HepG2 (cell line): Measurements from ENCODE around the gene SALL2. TPM values are rescaled to one million over a fixed set of nuclear protein-coding genes. Genes with fewer than 3 reads are reported as not detected.

Source experiments
- CAMTA2 ChIP-seq: sonication (generic); formaldehyde crosslinking; IDR thresholded peaks from 2 replicates; pipeline ENCODE4 v1.4.0; 2020; ENCODE audit warnings: mild to moderate bottlenecking, missing genetic modification reagents, borderline replicate concordance
- CBFB ChIP-seq: sonication (generic); formaldehyde crosslinking; IDR thresholded peaks from 2 replicates; pipeline ENCODE4 v1.4.0; 2020; ENCODE audit warnings: missing genetic modification reagents
- CENPT ChIP-seq: sonication (generic); formaldehyde crosslinking; IDR thresholded peaks from 2 replicates; pipeline ENCODE4 v1.8.0; 2022; ENCODE audit warnings: low read depth, mild to moderate bottlenecking, moderate library complexity, missing genetic modification reagents
- DNMT3B ChIP-seq: conservative IDR thresholded peaks from 2 replicates; pipeline ENCODE4 v1.6.1; 2016; ENCODE audit warnings: missing biosample characterization, control low read depth
- MTA1 ChIP-seq: sonication (generic); formaldehyde crosslinking; IDR thresholded peaks from 2 replicates; pipeline ENCODE4 v1.4.0; 2020; ENCODE audit warnings: missing genetic modification reagents, mild to moderate bottlenecking, borderline replicate concordance
- PBX3 ChIP-seq: sonication (generic); formaldehyde crosslinking; IDR thresholded peaks from 2 replicates; pipeline ENCODE4 v1.8.1; 2023; ENCODE audit warnings: missing genetic modification reagents, inconsistent platforms, borderline replicate concordance
- SOX13 ChIP-seq, 3 experiments: fragments of 450-650 bp in 1 of 3; sonication (generic) in 1 of 3; formaldehyde crosslinking in 1 of 3; IDR thresholded peaks in 2 of 3; conservative IDR thresholded peaks in 1 of 3; 2 replicates each; pipeline versions ENCODE4 v1.5.0 to v1.6.1; 2016 to 2020; ENCODE audit warnings: antibody characterized with exemption in 1 of 3, mild to moderate bottlenecking in 1 of 3, missing compliant biosample characterization in 1 of 3, missing genetic modification reagents in 1 of 3, moderate library complexity in 1 of 3
- SP1 ChIP-seq, 2 experiments: fragments of 450-650 bp in 1 of 2; sonication (generic) in 1 of 2; formaldehyde crosslinking in 1 of 2; IDR thresholded peaks; 2 replicates each; pipeline versions ENCODE4 v1.4.0 to v1.6.1; 2016 to 2020; ENCODE audit warnings: missing genetic modification reagents in 1 of 2
- WIZ ChIP-seq: sonication (generic); formaldehyde crosslinking; IDR thresholded peaks from 2 replicates; pipeline ENCODE4 v1.5.1; 2020; ENCODE audit warnings: mild to moderate bottlenecking, missing genetic modification reagents
- XRCC5 ChIP-seq: fragments of 200-400 bp; formaldehyde crosslinking; optimal IDR thresholded peaks from 2 replicates; pipeline ENCODE3; 2017; ENCODE audit warnings: mild to moderate bottlenecking, low read length
- YY1 ChIP-seq: IDR thresholded peaks from 2 replicates; pipeline ENCODE4 v1.6.1; 2011; ENCODE audit warnings: low read length, low read depth, moderate library complexity, mild to moderate bottlenecking; ENCODE audit not compliant: insufficient read depth, insufficient replicate concordance
- ZFP36L2 ChIP-seq: sonication (generic); formaldehyde crosslinking; IDR thresholded peaks from 2 replicates; pipeline ENCODE4 v1.4.0; 2020; ENCODE audit warnings: missing genetic modification reagents
- ZNF383 ChIP-seq: sonication (generic); formaldehyde crosslinking; IDR thresholded peaks from 2 replicates; pipeline ENCODE4 v1.4.0; 2020; ENCODE audit warnings: missing genetic modification reagents, mild to moderate bottlenecking, borderline replicate concordance
- ZNF792 ChIP-seq: IDR thresholded peaks from 2 replicates; pipeline ENCODE4 v1.6.1; 2016
- ZNF878 ChIP-seq: sonication (generic); formaldehyde crosslinking; IDR thresholded peaks from 2 replicates; pipeline ENCODE4 v1.8.1; 2023; ENCODE audit warnings: mild to moderate bottlenecking, missing genetic modification reagents, moderate library complexity
- polyA plus RNA-seq, 8 experiments: library from polyadenylated mRNA; depleted of rRNA in 3 of 8; stranded (reverse) in 7 of 8; unstranded in 1 of 8; fragments of >200 nt; fragmentation: Illumina TruSeq in 4 of 8; extraction: Trizol in 4 of 8; gene quantifications; 2 replicates each; pipeline versions ENCODE4 v1.2.1 to v1.2.3, GENCODE V29; 2011 to 2016; ENCODE audit warnings: low read depth in 4 of 8, missing spikeins in 1 of 8, mixed read lengths in 1 of 8; ENCODE audit not compliant: insufficient read depth in 1 of 8
- total RNA-seq, 5 experiments: library from RNA; depleted of rRNA; stranded (reverse); fragments of >200 nt; fragmentation: Illumina TruSeq; extraction: Trizol; gene quantifications; 2 replicates each; pipeline ENCODE4 v1.2.3, GENCODE V29; 2016; ENCODE audit warnings: low read depth in 1 of 5
- TF ChIP-seq, protein P1 (sequence below): sonication (generic); formaldehyde crosslinking; IDR thresholded peaks from 2 replicates; pipeline ENCODE4 v1.4.0; 2020; ENCODE audit warnings: low read depth, mild to moderate bottlenecking, missing genetic modification reagents
- TF ChIP-seq, protein P2 (sequence below): sonication (generic); formaldehyde crosslinking; IDR thresholded peaks from 2 replicates; pipeline ENCODE4 v1.4.0; 2020; ENCODE audit warnings: missing genetic modification reagents
- TF ChIP-seq, protein P3 (sequence below): sonication (generic); IDR thresholded peaks from 2 replicates; pipeline ENCODE4 v1.6.1; 2016; ENCODE audit warnings: low read depth, borderline replicate concordance
- TF ChIP-seq, protein P4 (sequence below): sonication (generic); formaldehyde crosslinking; IDR thresholded peaks from 2 replicates; pipeline ENCODE4 v1.4.0; 2020; ENCODE audit warnings: mild to moderate bottlenecking, missing genetic modification reagents
- TF ChIP-seq, protein P5 (sequence below): sonication (generic); formaldehyde crosslinking; IDR thresholded peaks from 2 replicates; pipeline ENCODE4 v1.4.0; 2020; ENCODE audit warnings: missing genetic modification reagents, borderline replicate concordance

SALL2 gene
- total and polyA plus RNA-seq, 2 of the 13 experiments (the other 11 are each of a cell fraction or from before 2014, with no cell fraction given), result 4.9 to 5.8 TPM

GRCh38 chr14:21526672-21527317, 649 bp upstream of the SALL2 start (continued):
- TF ChIP-seq ZNF878 (CRISPR knock-in tag) (0 out of 2 replicates have a peak, but pooled peaks have one; percentile 22), ZNF383 (CRISPR knock-in tag) (no peak), CAMTA2 (CRISPR knock-in tag) (no peak), SOX13 (IDR thresholded peaks at IDR 0.05) (no peak), SOX13 (CRISPR knock-in tag; conservative IDR thresholded peaks at IDR 0.05 in 1 of 2, IDR thresholded peaks at IDR 0.05 in 1 of 2) (no peak), CBFB (CRISPR knock-in tag) (no peak), CENPT (no peak), MTA1 (CRISPR knock-in tag) (no peak), SP1 (IDR thresholded peaks at IDR 0.05) (no peak), SP1 (CRISPR knock-in tag; IDR thresholded peaks at IDR 0.05) (no peak), WIZ (no peak), YY1 (no peak), XRCC5 (no peak), DNMT3B (CRISPR knock-in tag) (0 out of 2 replicates have a peak, but pooled peaks have one; percentile 43), ZNF792 (peak; percentile 47; the same call in 1 of the 2 replicates), ZFP36L2 (CRISPR knock-in tag) (no peak), PBX3 (CRISPR knock-in tag) (no peak)
- TF ChIP-seq, protein P1, sequence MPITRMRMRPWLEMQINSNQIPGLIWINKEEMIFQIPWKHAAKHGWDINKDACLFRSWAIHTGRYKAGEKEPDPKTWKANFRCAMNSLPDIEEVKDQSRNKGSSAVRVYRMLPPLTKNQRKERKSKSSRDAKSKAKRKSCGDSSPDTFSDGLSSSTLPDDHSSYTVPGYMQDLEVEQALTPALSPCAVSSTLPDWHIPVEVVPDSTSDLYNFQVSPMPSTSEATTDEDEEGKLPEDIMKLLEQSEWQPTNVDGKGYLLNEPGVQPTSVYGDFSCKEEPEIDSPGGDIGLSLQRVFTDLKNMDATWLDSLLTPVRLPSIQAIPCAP (CRISPR knock-in tag), result no peak
- TF ChIP-seq, protein P2, sequence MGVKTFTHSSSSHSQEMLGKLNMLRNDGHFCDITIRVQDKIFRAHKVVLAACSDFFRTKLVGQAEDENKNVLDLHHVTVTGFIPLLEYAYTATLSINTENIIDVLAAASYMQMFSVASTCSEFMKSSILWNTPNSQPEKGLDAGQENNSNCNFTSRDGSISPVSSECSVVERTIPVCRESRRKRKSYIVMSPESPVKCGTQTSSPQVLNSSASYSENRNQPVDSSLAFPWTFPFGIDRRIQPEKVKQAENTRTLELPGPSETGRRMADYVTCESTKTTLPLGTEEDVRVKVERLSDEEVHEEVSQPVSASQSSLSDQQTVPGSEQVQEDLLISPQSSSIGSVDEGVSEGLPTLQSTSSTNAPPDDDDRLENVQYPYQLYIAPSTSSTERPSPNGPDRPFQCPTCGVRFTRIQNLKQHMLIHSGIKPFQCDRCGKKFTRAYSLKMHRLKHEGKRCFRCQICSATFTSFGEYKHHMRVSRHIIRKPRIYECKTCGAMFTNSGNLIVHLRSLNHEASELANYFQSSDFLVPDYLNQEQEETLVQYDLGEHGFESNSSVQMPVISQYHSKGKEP (CRISPR knock-in tag), result no peak
- TF ChIP-seq, protein P3, sequence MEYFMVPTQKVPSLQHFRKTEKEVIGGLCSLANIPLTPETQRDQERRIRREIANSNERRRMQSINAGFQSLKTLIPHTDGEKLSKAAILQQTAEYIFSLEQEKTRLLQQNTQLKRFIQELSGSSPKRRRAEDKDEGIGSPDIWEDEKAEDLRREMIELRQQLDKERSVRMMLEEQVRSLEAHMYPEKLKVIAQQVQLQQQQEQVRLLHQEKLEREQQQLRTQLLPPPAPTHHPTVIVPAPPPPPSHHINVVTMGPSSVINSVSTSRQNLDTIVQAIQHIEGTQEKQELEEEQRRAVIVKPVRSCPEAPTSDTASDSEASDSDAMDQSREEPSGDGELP, result no peak
- TF ChIP-seq, protein P4, sequence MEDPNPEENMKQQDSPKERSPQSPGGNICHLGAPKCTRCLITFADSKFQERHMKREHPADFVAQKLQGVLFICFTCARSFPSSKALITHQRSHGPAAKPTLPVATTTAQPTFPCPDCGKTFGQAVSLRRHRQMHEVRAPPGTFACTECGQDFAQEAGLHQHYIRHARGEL (CRISPR knock-in tag), result no peak
- TF ChIP-seq, protein P5, sequence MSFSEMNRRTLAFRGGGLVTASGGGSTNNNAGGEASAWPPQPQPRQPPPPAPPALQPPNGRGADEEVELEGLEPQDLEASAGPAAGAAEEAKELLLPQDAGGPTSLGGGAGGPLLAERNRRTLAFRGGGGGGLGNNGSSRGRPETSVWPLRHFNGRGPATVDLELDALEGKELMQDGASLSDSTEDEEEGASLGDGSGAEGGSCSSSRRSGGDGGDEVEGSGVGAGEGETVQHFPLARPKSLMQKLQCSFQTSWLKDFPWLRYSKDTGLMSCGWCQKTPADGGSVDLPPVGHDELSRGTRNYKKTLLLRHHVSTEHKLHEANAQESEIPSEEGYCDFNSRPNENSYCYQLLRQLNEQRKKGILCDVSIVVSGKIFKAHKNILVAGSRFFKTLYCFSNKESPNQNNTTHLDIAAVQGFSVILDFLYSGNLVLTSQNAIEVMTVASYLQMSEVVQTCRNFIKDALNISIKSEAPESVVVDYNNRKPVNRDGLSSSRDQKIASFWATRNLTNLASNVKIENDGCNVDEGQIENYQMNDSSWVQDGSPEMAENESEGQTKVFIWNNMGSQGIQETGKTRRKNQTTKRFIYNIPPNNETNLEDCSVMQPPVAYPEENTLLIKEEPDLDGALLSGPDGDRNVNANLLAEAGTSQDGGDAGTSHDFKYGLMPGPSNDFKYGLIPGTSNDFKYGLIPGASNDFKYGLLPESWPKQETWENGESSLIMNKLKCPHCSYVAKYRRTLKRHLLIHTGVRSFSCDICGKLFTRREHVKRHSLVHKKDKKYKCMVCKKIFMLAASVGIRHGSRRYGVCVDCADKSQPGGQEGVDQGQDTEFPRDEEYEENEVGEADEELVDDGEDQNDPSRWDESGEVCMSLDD (CRISPR knock-in tag), result no peak
